Activated T-cell treated with anti-CD3 and anti-CD28 coated beads, Interleukin-2, amount 50 U/mL, for 24 hours (primary cell): ENCODE data around the gene FGF18.
"Not testable (repeated sequence)": the region's sequence is repeated elsewhere in the genome, so short reads cannot be mapped to it uniquely, and the experiment has no call there.

Experiments
- DNase-seq: peaks from one replicate; pipeline ENCODE4 v3.0.0-alpha.2; 2020
- H3K27ac Mint-ChIP-seq: 2 replicates; pipeline ENCODE4 v1.8.0; 2020; ENCODE audit warnings: mild to moderate bottlenecking, mixed read lengths
- H3K27me3 Mint-ChIP-seq: 2 replicates; pipeline ENCODE4 v1.8.0; 2020; ENCODE audit warnings: mixed read lengths
- H3K36me3 Mint-ChIP-seq: 2 replicates; pipeline ENCODE4 v1.8.0; 2020; ENCODE audit warnings: low read depth, mixed read lengths
- H3K4me1 Mint-ChIP-seq: 2 replicates; pipeline ENCODE4 v1.8.0; 2020; ENCODE audit warnings: low read depth, mixed read lengths
- H3K4me3 Mint-ChIP-seq: 2 replicates; pipeline ENCODE4 v1.8.0; 2020; ENCODE audit warnings: mild to moderate bottlenecking, moderate library complexity, mixed read lengths
- H3K9me3 Mint-ChIP-seq: 2 replicates; pipeline ENCODE4 v1.8.0; 2020; ENCODE audit warnings: mixed read lengths

The FGF18 gene

GRCh38 chr5:171493646-171494393 is 74.4 kb downstream of the FGF18 start:
- no peak for DNase-seq
- no peaks in the 10 kb centered on the region for H3K9me3 Mint-ChIP-seq
- peaks cover 16% of the 10 kb centered on the region for H3K27me3 Mint-ChIP-seq
- no peaks in the 10 kb centered on the region for H3K36me3 Mint-ChIP-seq
- no peaks in the 10 kb centered on the region for H3K4me1 Mint-ChIP-seq
- H3K27ac Mint-ChIP-seq: no peak overlapping the region
- no peak overlapping the region for H3K4me3 Mint-ChIP-seq

DNA sequence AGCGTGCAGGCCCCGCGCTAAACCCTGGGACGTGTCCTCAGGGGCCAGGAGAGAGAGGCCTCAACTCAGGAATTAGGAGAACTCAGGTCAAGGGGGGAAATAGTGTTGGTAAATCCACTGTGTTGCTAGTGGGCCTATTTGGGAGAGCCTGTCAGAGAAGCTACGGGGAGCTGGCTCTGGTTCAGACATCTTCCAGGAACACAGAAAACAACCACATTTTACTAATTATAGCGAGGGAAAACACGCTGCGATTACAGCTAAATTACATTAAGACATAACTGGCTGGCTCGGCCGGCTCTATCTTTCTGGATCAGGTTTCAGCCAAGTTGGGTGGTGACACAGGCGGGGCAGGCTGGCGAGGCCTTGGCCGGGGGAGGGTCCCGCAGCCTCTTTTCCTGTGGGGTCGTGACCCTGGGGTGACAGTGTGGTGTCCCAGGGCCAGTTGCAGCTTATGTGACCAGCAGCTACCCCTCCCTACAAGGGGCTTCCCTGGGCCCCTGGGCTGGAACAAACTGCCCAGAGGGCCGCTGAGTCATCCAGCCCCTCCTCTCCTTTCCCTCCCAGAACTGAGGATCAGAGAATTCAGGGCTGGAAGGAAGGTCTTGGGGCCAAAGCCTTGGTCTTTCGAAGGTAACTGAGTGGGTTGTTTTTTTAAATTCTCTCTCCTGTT is 75.1 kb downstream of the FGF18 start:
- no peak overlapping the region for H3K4me3 Mint-ChIP-seq
- H3K27ac Mint-ChIP-seq: no peak overlapping the region
- no peaks in the 10 kb centered on the region for H3K36me3 Mint-ChIP-seq
- H3K4me1 Mint-ChIP-seq: no peaks in the 10 kb centered on the region
- H3K27me3 Mint-ChIP-seq: peaks cover 16% of the 10 kb centered on the region
- H3K9me3 Mint-ChIP-seq: no peaks in the 10 kb centered on the region
- no peak for DNase-seq

- Mint-ChIP-seq H3K4me1 (no peaks in the 10 kb centered on the region), H3K27me3 (peaks cover 16% of the 10 kb centered on the region), H3K4me3 (no peak overlapping the region), H3K36me3 (no peaks in the 10 kb centered on the region), H3K27ac (no peak overlapping the region), H3K9me3 (no peaks in the 10 kb centered on the region)
- no peak for DNase-seq
Observed at GRCh38 chr5:171495122-171495700, 75.8 kb downstream of the FGF18 start.

DNA sequence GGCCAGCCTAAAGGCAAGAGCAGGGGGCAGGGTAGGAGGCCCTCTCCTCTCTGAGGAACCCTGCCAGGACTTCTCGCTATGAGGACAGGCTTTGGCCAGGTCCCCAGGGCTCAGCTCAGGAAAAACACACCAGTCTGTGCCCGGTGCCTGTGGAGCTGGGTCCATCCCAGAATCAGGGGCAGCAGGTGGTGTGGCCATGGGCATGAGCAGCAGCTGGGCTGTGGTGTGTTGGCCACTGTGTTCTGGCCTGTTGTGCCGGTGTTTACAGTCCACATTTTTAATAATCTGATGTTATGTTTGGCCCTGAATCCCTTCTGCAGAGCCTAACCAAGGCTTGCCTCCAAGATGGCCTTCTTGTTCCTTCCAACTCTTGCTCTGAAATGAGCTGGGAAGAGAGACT is 77.0 kb downstream of the FGF18 start:
- H3K9me3 Mint-ChIP-seq: no peaks in the 10 kb centered on the region
- H3K4me1 Mint-ChIP-seq: no peaks in the 10 kb centered on the region
- H3K27ac Mint-ChIP-seq: no peak overlapping the region
- no peak for DNase-seq
- H3K27me3 Mint-ChIP-seq: peaks cover 14% of the 10 kb centered on the region
- no peak overlapping the region for H3K4me3 Mint-ChIP-seq
- H3K36me3 Mint-ChIP-seq: no peaks in the 10 kb centered on the region

DNA sequence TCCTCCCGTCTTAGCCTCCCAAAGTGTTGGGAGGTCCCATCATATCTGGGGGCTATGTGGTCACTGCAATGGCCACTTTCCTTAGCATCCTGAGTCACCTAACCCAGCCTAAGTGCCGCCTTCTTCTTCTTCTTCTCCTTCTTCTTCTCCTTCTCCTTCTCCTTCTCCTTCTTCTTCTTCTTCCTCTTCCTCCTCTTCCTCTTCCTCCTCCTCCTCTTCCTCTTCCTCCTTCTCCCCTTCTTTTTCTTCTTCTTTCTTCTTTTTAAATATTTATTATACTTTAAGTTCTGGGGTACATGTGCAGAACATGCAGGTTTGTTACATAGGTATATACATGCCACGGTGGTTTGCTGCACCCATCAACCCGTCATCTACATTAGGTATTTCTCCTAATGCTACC is 78.0 kb downstream of the FGF18 start:
- H3K4me3 Mint-ChIP-seq, DNase-seq, H3K27ac Mint-ChIP-seq, H3K36me3 Mint-ChIP-seq, H3K9me3 Mint-ChIP-seq, H3K4me1 Mint-ChIP-seq: not testable (repeated sequence)
- H3K27me3 Mint-ChIP-seq: peaks cover 11% of the 10 kb centered on the region

DNA sequence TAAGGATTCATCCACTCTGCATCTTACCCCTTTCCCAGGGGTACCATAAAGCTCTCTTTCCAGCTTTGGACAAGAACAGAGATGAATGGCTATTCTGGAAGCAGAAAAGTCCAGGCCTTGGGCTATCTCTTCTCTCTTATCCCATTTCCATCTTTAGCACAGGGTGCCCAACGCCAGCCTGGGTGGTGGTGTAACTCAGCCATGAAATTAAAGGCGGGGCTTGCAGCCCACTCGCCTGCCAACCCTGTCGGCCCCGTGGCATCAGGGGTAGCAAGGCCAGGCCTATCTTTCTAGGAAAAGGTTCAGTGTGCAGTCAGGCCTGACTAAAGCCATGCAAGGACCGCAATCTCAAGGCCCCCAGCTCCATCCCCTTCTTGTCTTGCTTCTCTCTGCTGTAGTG is 78.7 kb downstream of the FGF18 start:
- DNase-seq: no peak
- no peaks in the 10 kb centered on the region for H3K4me1 Mint-ChIP-seq
- H3K9me3 Mint-ChIP-seq: no peaks in the 10 kb centered on the region
- H3K4me3 Mint-ChIP-seq: no peak overlapping the region
- H3K27ac Mint-ChIP-seq: no peak overlapping the region
- H3K27me3 Mint-ChIP-seq: peaks cover 11% of the 10 kb centered on the region
- H3K36me3 Mint-ChIP-seq: no peaks in the 10 kb centered on the region

DNA sequence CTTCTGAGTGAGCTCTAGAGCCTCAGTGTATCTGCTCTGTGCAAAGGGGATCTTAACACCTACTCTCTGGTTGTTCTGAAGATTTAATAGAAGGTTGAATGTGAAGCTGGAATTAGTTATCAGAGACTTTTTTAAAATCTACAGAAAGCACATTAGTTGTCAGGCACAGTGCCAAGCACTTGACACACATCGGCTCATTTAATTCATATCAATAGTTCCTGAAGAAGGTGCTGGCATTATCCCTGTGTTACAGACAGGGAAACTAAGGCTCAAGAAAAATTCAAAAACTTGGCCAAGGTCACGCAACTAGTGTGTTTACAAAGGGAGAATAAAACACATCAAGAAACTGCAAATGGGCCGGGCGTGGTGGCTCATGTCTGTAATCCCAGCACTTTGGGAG is 80.2 kb downstream of the FGF18 start:
- Mint-ChIP-seq H3K4me3 (no peak overlapping the region), H3K9me3 (no peaks in the 10 kb centered on the region), H3K36me3 (no peaks in the 10 kb centered on the region), H3K4me1 (no peaks in the 10 kb centered on the region), H3K27me3 (peaks cover 3% of the 10 kb centered on the region), H3K27ac (no peak overlapping the region)
- DNase-seq: no peak

GRCh38 chr5:171505473-171506043 is 86.1 kb downstream of the FGF18 start:
- no peaks in the 10 kb centered on the region for H3K36me3 Mint-ChIP-seq
- no peak overlapping the region for H3K27ac Mint-ChIP-seq
- no peak for DNase-seq
- H3K4me1 Mint-ChIP-seq: no peaks in the 10 kb centered on the region
- peaks cover 4% of the 10 kb centered on the region for H3K27me3 Mint-ChIP-seq
- no peaks in the 10 kb centered on the region for H3K9me3 Mint-ChIP-seq
- H3K4me3 Mint-ChIP-seq: no peak overlapping the region

- no peaks in the 10 kb centered on the region for H3K36me3 Mint-ChIP-seq
- no peak overlapping the region for H3K4me3 Mint-ChIP-seq
- H3K9me3 Mint-ChIP-seq: no peaks in the 10 kb centered on the region
- DNase-seq: no peak
- H3K27ac Mint-ChIP-seq: no peak overlapping the region
- H3K27me3 Mint-ChIP-seq: peaks cover 5% of the 10 kb centered on the region
- H3K4me1 Mint-ChIP-seq: no peaks in the 10 kb centered on the region
Observed at GRCh38 chr5:171506951-171507350, 87.5 kb downstream of the FGF18 start.
